GM20000 (cell line): ENCODE measurements around the gene SCRN1.

Experiments
- DNase-seq: peaks from one replicate; pipeline ENCODE4 v3.0.0; 2012; ENCODE audit warnings: low spot score
- CTCF ChIP-seq: IDR thresholded peaks from 2 replicates; pipeline ENCODE4 v1.5.1; 2012; ENCODE audit warnings: mild to moderate bottlenecking, control low read depth; ENCODE audit errors: extremely low read depth, missing control alignments

Gene SCRN1

GRCh38 chr7:29990931-29991330, 1.3 kb upstream of the SCRN1 start:
- DNase-seq = no peak
- TF ChIP-seq CTCF = no peak

- peak; percentile 71 for DNase-seq
- no peak for TF ChIP-seq CTCF
These were observed 961 bp downstream of the SCRN1 start for GRCh38 chr7:29988424-29989256.

- DNase-seq = peak; percentile 34
- no peak for TF ChIP-seq CTCF
These were observed 1.7 kb downstream of the SCRN1 start for GRCh38 chr7:29987811-29988317.

- no peak for DNase-seq
- TF ChIP-seq CTCF = no peak
These were observed 2.5 kb downstream of the SCRN1 start for GRCh38 chr7:29987083-29987482.

GRCh38 chr7:29980151-29980550, 9.4 kb downstream of the SCRN1 start:
- DNase-seq = no peak
- TF ChIP-seq CTCF = no peak

- DNase-seq = no peak
- TF ChIP-seq CTCF = no peak
These were observed 11.5 kb downstream of the SCRN1 start for GRCh38 chr7:29977886-29978651.

- no peak for DNase-seq
- TF ChIP-seq CTCF = no peak
These were observed 12.8 kb downstream of the SCRN1 start for GRCh38 chr7:29976673-29977415.
